ENCODE measurements around the gene NR3C2.
"Not testable (repeated sequence)": the region's sequence is repeated elsewhere in the genome, so short reads cannot be mapped to it uniquely, and the experiment has no call there.

The NR3C2 gene

DNA sequence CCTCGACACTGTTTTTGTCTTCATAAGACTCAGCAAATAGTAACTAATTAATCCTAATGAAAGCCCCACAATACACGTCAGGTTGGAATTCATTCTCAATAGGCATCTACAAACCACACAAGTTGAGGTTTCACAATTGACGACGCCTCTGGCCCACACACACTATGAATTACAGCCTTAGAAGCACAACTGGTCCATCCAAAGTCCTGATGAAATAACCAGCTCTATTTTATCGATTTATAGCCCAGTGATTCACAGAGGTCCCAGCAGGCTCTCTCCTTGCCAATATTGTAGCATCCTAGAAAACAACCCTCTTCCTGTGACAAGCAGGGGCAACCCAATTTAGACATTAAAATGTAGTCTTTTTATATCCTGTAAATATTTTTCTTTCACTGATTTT is 112.1 kb downstream of the NR3C2 start:
- Histone ChIP-seq H3K4me3 (ENCODE audit: insufficient read depth, low read depth, low read length, poor library complexity, severe bottlenecking) (no peak overlapping the region), H3K4me1 (ENCODE audit: control insufficient read depth, insufficient read depth, low read length, poor library complexity, severe bottlenecking) (peaks cover 4% of the 10 kb centered on the region), H3K27me3 (replicated peaks; ENCODE audit: control insufficient read depth, insufficient read depth, low read length, poor library complexity, severe bottlenecking) (no peaks in the 10 kb centered on the region), H3K36me3 (ENCODE audit: control insufficient read depth, insufficient read depth, low read length) (no peaks in the 10 kb centered on the region), H3K27ac (ENCODE audit: insufficient read depth, low read length, poor library complexity, severe bottlenecking) (no peak overlapping the region), H3K9me3 (ENCODE audit: control insufficient read depth, low read length) (no peaks in the 10 kb centered on the region)
- DNase-seq: no peak

DNA sequence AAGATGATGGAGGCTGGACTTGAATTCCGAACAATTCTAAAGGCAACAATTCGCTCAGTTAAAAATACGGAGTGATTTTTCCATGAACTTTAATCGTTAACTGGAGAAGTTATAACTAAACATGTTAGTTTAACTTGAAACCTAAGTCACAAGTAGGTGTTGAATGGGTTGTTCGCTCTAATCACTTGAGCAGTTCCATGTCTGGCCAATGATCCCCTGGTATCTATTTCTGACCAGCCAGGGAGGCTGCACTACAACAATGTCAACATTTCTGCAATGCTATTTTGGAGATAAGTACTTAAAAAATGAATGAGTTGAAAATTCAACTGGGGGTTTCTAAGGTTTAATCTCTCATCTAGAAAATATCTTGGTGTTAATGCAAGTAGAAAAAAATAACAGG is 112.5 kb downstream of the NR3C2 start:
- Histone ChIP-seq H3K4me1 (ENCODE audit: control insufficient read depth, insufficient read depth, low read length, poor library complexity, severe bottlenecking) (peaks cover 4% of the 10 kb centered on the region), H3K27me3 (replicated peaks; ENCODE audit: control insufficient read depth, insufficient read depth, low read length, poor library complexity, severe bottlenecking) (no peaks in the 10 kb centered on the region), H3K36me3 (ENCODE audit: control insufficient read depth, insufficient read depth, low read length) (no peaks in the 10 kb centered on the region), H3K9me3 (ENCODE audit: control insufficient read depth, low read length) (no peaks in the 10 kb centered on the region), H3K27ac (ENCODE audit: insufficient read depth, low read length, poor library complexity, severe bottlenecking) (no peak overlapping the region), H3K4me3 (ENCODE audit: insufficient read depth, low read depth, low read length, poor library complexity, severe bottlenecking) (no peak overlapping the region)
- no peak for DNase-seq

- no peaks in the 10 kb centered on the region for H3K9me3 ChIP-seq (ENCODE audit: control insufficient read depth, low read length)
- no peak for DNase-seq
Observed at GRCh38 chr4:148327683-148328082, 114.5 kb downstream of the NR3C2 start.

DNA sequence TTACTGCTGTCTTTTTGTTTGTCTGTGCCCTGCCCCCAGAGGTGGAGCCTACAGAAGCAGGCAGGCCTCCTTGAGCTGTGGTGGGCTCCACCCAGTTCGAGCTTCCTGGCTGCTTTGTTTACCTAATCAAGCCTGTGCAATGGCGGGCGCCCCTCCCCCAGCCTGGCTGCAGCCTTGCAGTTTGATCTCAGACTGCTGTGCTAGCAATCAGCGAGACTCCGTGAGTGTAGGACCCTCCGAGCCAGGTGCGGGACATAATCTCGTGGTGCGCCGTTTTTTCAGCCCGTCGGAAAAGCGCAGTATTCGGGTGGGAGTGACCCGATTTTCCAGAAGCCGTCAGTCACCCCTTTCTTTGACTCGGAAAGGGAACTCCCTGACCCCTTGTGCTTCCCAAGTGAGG is 118.9 kb downstream of the NR3C2 start:
- not testable (repeated sequence) for H3K36me3 ChIP-seq (ENCODE audit: control insufficient read depth, insufficient read depth, low read length); H3K27me3 ChIP-seq (replicated peaks; ENCODE audit: control insufficient read depth, insufficient read depth, low read length, poor library complexity, severe bottlenecking); H3K27ac ChIP-seq (ENCODE audit: insufficient read depth, low read length, poor library complexity, severe bottlenecking); H3K4me1 ChIP-seq (ENCODE audit: control insufficient read depth, insufficient read depth, low read length, poor library complexity, severe bottlenecking); H3K4me3 ChIP-seq (ENCODE audit: insufficient read depth, low read depth, low read length, poor library complexity, severe bottlenecking); H3K9me3 ChIP-seq (ENCODE audit: control insufficient read depth, low read length); DNase-seq

More at GRCh38 chr4:148327683-148328082, 114.5 kb downstream of the NR3C2 start:
- Histone ChIP-seq H3K4me3 (ENCODE audit: insufficient read depth, low read depth, low read length, poor library complexity, severe bottlenecking) (no peak overlapping the region), H3K4me1 (ENCODE audit: control insufficient read depth, insufficient read depth, low read length, poor library complexity, severe bottlenecking) (peaks cover 4% of the 10 kb centered on the region), H3K27me3 (replicated peaks; ENCODE audit: control insufficient read depth, insufficient read depth, low read length, poor library complexity, severe bottlenecking) (no peaks in the 10 kb centered on the region), H3K36me3 (ENCODE audit: control insufficient read depth, insufficient read depth, low read length) (no peaks in the 10 kb centered on the region), H3K27ac (ENCODE audit: insufficient read depth, low read length, poor library complexity, severe bottlenecking) (no peak overlapping the region)

- H3K9me3 ChIP-seq (ENCODE audit: control insufficient read depth, low read length): no peaks in the 10 kb centered on the region
- no peaks in the 10 kb centered on the region for H3K4me1 ChIP-seq (ENCODE audit: control insufficient read depth, insufficient read depth, low read length, poor library complexity, severe bottlenecking)
- no peaks in the 10 kb centered on the region for H3K36me3 ChIP-seq (ENCODE audit: control insufficient read depth, insufficient read depth, low read length)
- H3K27me3 ChIP-seq (replicated peaks; ENCODE audit: control insufficient read depth, insufficient read depth, low read length, poor library complexity, severe bottlenecking): no peaks in the 10 kb centered on the region
- no peak for DNase-seq
- no peak overlapping the region for H3K27ac ChIP-seq (ENCODE audit: insufficient read depth, low read length, poor library complexity, severe bottlenecking)
- H3K4me3 ChIP-seq (ENCODE audit: insufficient read depth, low read depth, low read length, poor library complexity, severe bottlenecking): no peak overlapping the region
Observed at GRCh38 chr4:148315049-148315448, 127.2 kb downstream of the NR3C2 start.

- H3K36me3 ChIP-seq (ENCODE audit: control insufficient read depth, insufficient read depth, low read length): no peaks in the 10 kb centered on the region
Observed at GRCh38 chr4:148312956-148313490, 129.2 kb downstream of the NR3C2 start.

DNA sequence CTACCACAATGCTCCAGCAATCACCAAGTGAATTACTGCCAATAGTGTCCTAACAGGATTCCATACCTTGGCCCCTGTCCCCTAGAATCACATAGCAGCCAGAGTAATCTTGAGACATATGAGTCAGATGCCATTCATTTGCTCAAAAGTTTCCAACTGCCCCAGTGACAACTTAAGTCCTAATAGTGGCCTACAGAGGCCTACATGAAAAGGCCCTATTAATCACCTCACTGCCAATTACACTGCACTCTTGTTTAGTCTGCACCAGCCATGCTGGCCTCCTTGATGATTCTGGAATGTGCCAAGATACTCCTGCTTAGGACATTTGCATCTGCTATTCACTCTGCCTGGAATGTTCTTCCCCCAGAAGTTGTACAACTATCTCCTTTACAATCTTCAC is 130.7 kb downstream of the NR3C2 start:
- Histone ChIP-seq H3K4me1 (ENCODE audit: control insufficient read depth, insufficient read depth, low read length, poor library complexity, severe bottlenecking) (no peaks in the 10 kb centered on the region), H3K27ac (ENCODE audit: insufficient read depth, low read length, poor library complexity, severe bottlenecking) (no peak overlapping the region), H3K9me3 (ENCODE audit: control insufficient read depth, low read length) (no peaks in the 10 kb centered on the region), H3K27me3 (replicated peaks; ENCODE audit: control insufficient read depth, insufficient read depth, low read length, poor library complexity, severe bottlenecking) (no peaks in the 10 kb centered on the region), H3K36me3 (ENCODE audit: control insufficient read depth, insufficient read depth, low read length) (no peaks in the 10 kb centered on the region), H3K4me3 (ENCODE audit: insufficient read depth, low read depth, low read length, poor library complexity, severe bottlenecking) (no peak overlapping the region)
- DNase-seq: no peak

More at GRCh38 chr4:148312956-148313490, 129.2 kb downstream of the NR3C2 start:
- Histone ChIP-seq H3K27me3 (replicated peaks; ENCODE audit: control insufficient read depth, insufficient read depth, low read length, poor library complexity, severe bottlenecking) (no peaks in the 10 kb centered on the region), H3K9me3 (ENCODE audit: control insufficient read depth, low read length) (no peaks in the 10 kb centered on the region), H3K27ac (ENCODE audit: insufficient read depth, low read length, poor library complexity, severe bottlenecking) (no peak overlapping the region), H3K4me1 (ENCODE audit: control insufficient read depth, insufficient read depth, low read length, poor library complexity, severe bottlenecking) (no peaks in the 10 kb centered on the region), H3K4me3 (ENCODE audit: insufficient read depth, low read depth, low read length, poor library complexity, severe bottlenecking) (no peak overlapping the region)
- no peak for DNase-seq

GRCh38 chr4:148310756-148311155 is 131.5 kb downstream of the NR3C2 start:
- Histone ChIP-seq H3K4me1 (ENCODE audit: control insufficient read depth, insufficient read depth, low read length, poor library complexity, severe bottlenecking) (no peaks in the 10 kb centered on the region), H3K36me3 (ENCODE audit: control insufficient read depth, insufficient read depth, low read length) (no peaks in the 10 kb centered on the region), H3K9me3 (ENCODE audit: control insufficient read depth, low read length) (no peaks in the 10 kb centered on the region), H3K27me3 (replicated peaks; ENCODE audit: control insufficient read depth, insufficient read depth, low read length, poor library complexity, severe bottlenecking) (no peaks in the 10 kb centered on the region), H3K27ac (ENCODE audit: insufficient read depth, low read length, poor library complexity, severe bottlenecking) (no peak overlapping the region), H3K4me3 (ENCODE audit: insufficient read depth, low read depth, low read length, poor library complexity, severe bottlenecking) (no peak overlapping the region)
- DNase-seq: no peak

DNA sequence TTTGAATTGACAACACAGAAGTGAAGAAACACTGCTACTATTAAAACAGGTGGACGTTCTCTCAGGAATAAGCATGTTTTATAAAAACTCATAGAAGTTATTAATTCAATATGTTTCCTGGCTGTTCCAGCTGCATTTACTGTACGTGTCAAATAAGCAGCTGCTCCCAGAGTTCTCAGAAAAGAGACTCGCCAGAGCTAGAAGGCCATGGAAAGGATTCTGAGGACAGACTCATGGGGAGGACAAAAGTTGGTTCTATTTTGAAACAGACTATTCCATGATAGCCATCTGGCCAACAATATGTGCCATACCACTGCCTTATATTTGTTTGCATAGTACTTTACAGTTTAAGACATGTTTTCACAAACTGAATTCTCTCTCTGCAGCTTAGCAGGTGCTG is 136.5 kb downstream of the NR3C2 start:
- Histone ChIP-seq H3K27ac (ENCODE audit: insufficient read depth, low read length, poor library complexity, severe bottlenecking) (no peak overlapping the region), H3K36me3 (ENCODE audit: control insufficient read depth, insufficient read depth, low read length) (no peaks in the 10 kb centered on the region), H3K9me3 (ENCODE audit: control insufficient read depth, low read length) (no peaks in the 10 kb centered on the region), H3K4me3 (ENCODE audit: insufficient read depth, low read depth, low read length, poor library complexity, severe bottlenecking) (no peak overlapping the region), H3K27me3 (replicated peaks; ENCODE audit: control insufficient read depth, insufficient read depth, low read length, poor library complexity, severe bottlenecking) (no peaks in the 10 kb centered on the region), H3K4me1 (ENCODE audit: control insufficient read depth, insufficient read depth, low read length, poor library complexity, severe bottlenecking) (no peaks in the 10 kb centered on the region)
- no peak for DNase-seq

DNA sequence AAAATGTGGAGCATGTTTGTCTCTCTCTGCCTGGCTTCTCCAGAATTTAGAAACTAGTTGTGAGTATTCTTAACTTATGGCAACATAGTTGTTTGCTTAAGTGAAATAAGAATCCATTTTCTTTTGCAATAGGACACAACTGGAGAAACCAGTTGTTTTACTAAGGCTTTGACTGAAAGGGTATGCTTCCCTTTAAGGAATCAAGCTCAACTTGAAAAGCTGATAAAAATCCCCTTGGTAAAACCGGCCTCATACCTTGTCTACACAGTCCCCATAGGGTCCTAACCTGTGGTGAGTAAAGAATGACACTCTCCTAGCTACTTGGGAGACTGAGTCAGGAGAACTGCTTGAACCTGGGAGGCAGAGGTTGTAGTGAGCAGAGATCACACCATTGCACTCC is 139.8 kb downstream of the NR3C2 start:
- DNase-seq: no peak
- Histone ChIP-seq H3K4me3 (ENCODE audit: insufficient read depth, low read depth, low read length, poor library complexity, severe bottlenecking) (no peak overlapping the region), H3K4me1 (ENCODE audit: control insufficient read depth, insufficient read depth, low read length, poor library complexity, severe bottlenecking) (no peaks in the 10 kb centered on the region)

More for the DNA sequence above, 139.8 kb downstream of the NR3C2 start:
- Histone ChIP-seq H3K9me3 (ENCODE audit: control insufficient read depth, low read length) (no peaks in the 10 kb centered on the region), H3K36me3 (ENCODE audit: control insufficient read depth, insufficient read depth, low read length) (no peaks in the 10 kb centered on the region), H3K27ac (ENCODE audit: insufficient read depth, low read length, poor library complexity, severe bottlenecking) (no peak overlapping the region), H3K27me3 (replicated peaks; ENCODE audit: control insufficient read depth, insufficient read depth, low read length, poor library complexity, severe bottlenecking) (no peaks in the 10 kb centered on the region)

Measured in effector memory CD4-positive, alpha-beta T cell (primary cell).